SK-N-SH (cell line): Measurements from ENCODE around the gene ETV6. TPM values are rescaled to one million over a fixed set of nuclear protein-coding genes. Genes with fewer than 3 reads are reported as not detected.

ENCODE experiments used
- CTCF ChIA-PET: fragments of 300-600, 350-600 bp; formaldehyde crosslinking; extraction: SDS; loops from one replicate; lab custom pipeline; 2021; lab: Yijun Ruan, JAX
- POLR2A ChIA-PET: fragments of 350-600 bp; sonication (Branson Sonifier 250); formaldehyde crosslinking; extraction: SDS; loops from one replicate; lab custom pipeline; 2020; ENCODE audit warnings: antibody characterized with exemption, inconsistent platforms; lab: Yijun Ruan, JAX
- DNase-seq: peaks from one replicate; pipeline ENCODE4 v3.0.0; 2012
- H2AFZ ChIP-seq: fragments of 200-600 bp; sonication (generic); 2 replicates; pipeline ENCODE4 v1.8.1; 2016; ENCODE audit warnings: antibody characterized with exemption, mild to moderate bottlenecking, low read depth
- H3F3A ChIP-seq: fragments of 200-600 bp; sonication (generic); replicated peaks from 2 replicates; pipeline ENCODE3; 2016; ENCODE audit warnings: antibody characterized with exemption, mild to moderate bottlenecking; ENCODE audit not compliant: insufficient read depth
- H3K27ac ChIP-seq, 2 experiments: fragments of 200-500 bp in 1 of 2; fragments of 200-600 bp in 1 of 2; sonication (Bioruptor generic) in 1 of 2; sonication (generic), shearing (Covaris generic) in 1 of 2; 2 replicates each; pipeline versions ENCODE4 v1.5.1 to v1.6.1; 2014 to 2016; ENCODE audit warnings: low read depth in 2 of 2, inconsistent platforms in 1 of 2, low read length in 1 of 2, mild to moderate bottlenecking in 1 of 2, mixed read lengths in 1 of 2
- H3K27me3 ChIP-seq: fragments of 200-600 bp; sonication (generic), shearing (Covaris generic); 2 replicates; pipeline ENCODE4 v1.6.1; 2016; ENCODE audit warnings: mixed run types; ENCODE audit not compliant: insufficient read depth
- H3K36me3 ChIP-seq, 2 experiments: fragments of 200-500 bp in 1 of 2; fragments of 200-600 bp in 1 of 2; sonication (Bioruptor generic) in 1 of 2; sonication (generic) in 1 of 2; replicated peaks in 1 of 2; 2 replicates each; pipeline versions ENCODE3 to v1.5.1; 2014 to 2016; ENCODE audit warnings: low read length in 1 of 2, mild to moderate bottlenecking in 1 of 2; ENCODE audit not compliant: insufficient read depth in 2 of 2, control insufficient read depth in 1 of 2
- H3K4me1 ChIP-seq, 2 experiments: fragments of 200-500 bp in 1 of 2; fragments of 200-600 bp in 1 of 2; sonication (Bioruptor generic) in 1 of 2; sonication (generic), shearing (Covaris generic) in 1 of 2; 2 replicates each; pipeline versions ENCODE4 v1.5.1 to v1.6.1; 2014 to 2016; ENCODE audit warnings: low read depth in 1 of 2, low read length in 1 of 2, mixed run types in 1 of 2; ENCODE audit not compliant: insufficient read depth in 2 of 2, control insufficient read depth in 1 of 2
- H3K4me2 ChIP-seq: fragments of 200-600 bp; sonication (generic), shearing (Covaris generic); 2 replicates; pipeline ENCODE4 v1.6.1; 2017; ENCODE audit warnings: mixed run types
- H3K4me3 ChIP-seq, 2 experiments: fragments of 200-500 bp in 1 of 2; fragments of 200-600 bp in 1 of 2; sonication (Bioruptor generic) in 1 of 2; sonication (generic), shearing (Covaris generic) in 1 of 2; 2 replicates each; pipeline versions ENCODE4 v1.5.1 to v1.8.1; 2014 to 2016; ENCODE audit warnings: low read depth in 2 of 2, inconsistent platforms in 1 of 2, low read length in 1 of 2, mild to moderate bottlenecking in 1 of 2, mixed read lengths in 1 of 2, moderate library complexity in 1 of 2
- H3K79me2 ChIP-seq: fragments of 200-600 bp; sonication (generic); 2 replicates; pipeline ENCODE4 v1.8.1; 2017; ENCODE audit warnings: mild to moderate bottlenecking; ENCODE audit not compliant: insufficient read depth
- H3K9ac ChIP-seq: fragments of 200-600 bp; sonication (generic); 2 replicates; pipeline ENCODE4 v1.6.1; 2017; ENCODE audit warnings: mixed run types
- H3K9me2 ChIP-seq: fragments of 200-600 bp; sonication (generic); 2 replicates; pipeline ENCODE4 v1.6.1; 2017; ENCODE audit warnings: mixed run types
- H3K9me3 ChIP-seq: fragments of 200-600 bp; sonication (generic); 2 replicates; pipeline ENCODE4 v1.6.1; 2017; ENCODE audit warnings: mixed run types, mild to moderate bottlenecking, moderate library complexity
- H4K20me1 ChIP-seq: fragments of 200-600 bp; sonication (generic); 2 replicates; pipeline ENCODE4 v1.6.1; 2017; ENCODE audit warnings: mild to moderate bottlenecking, mixed run types; ENCODE audit not compliant: insufficient read depth
- CHD2 ChIP-seq: fragments of 150-350 bp; IDR thresholded peaks from 2 replicates; pipeline ENCODE4 v1.6.1; 2018; ENCODE audit warnings: low read length; ENCODE audit not compliant: partially characterized antibody
- EZH2phosphoT487 ChIP-seq: fragments of 200-600 bp; sonication (generic); IDR thresholded peaks from 2 replicates; pipeline ENCODE4 v1.6.1; 2017; ENCODE audit warnings: low read depth, mixed run types, mild to moderate bottlenecking, antibody characterized with exemption, moderate library complexity, borderline replicate concordance
- JUND ChIP-seq: IDR thresholded peaks from 2 replicates; pipeline ENCODE4 v1.4.0; 2012
- MXI1 ChIP-seq: IDR thresholded peaks from 2 replicates; pipeline ENCODE4 v1.6.1; 2012; ENCODE audit warnings: mild to moderate bottlenecking, low read depth, low read length, improper control_type of control experiment
- NFIC ChIP-seq: IDR thresholded peaks from 2 replicates; pipeline ENCODE4 v1.4.0; 2012; ENCODE audit warnings: borderline replicate concordance
- NRF1 ChIP-seq: IDR thresholded peaks from 2 replicates; pipeline ENCODE4 v1.6.1; 2012; ENCODE audit warnings: low read depth, mild to moderate bottlenecking, low read length
- RAD21 ChIP-seq: IDR thresholded peaks from 2 replicates; pipeline ENCODE4 v1.6.1; 2012; ENCODE audit warnings: mild to moderate bottlenecking, low read length
- RCOR1 ChIP-seq: fragments of 150-350 bp; IDR thresholded peaks from 2 replicates; pipeline ENCODE4 v1.6.1; 2017; ENCODE audit warnings: antibody characterized with exemption, low read length
- RFX5 ChIP-seq: IDR thresholded peaks from 2 replicates; pipeline ENCODE4 v1.6.1; 2012; ENCODE audit warnings: mild to moderate bottlenecking, improper control_type of control experiment, low read length
- SIN3A ChIP-seq: IDR thresholded peaks from 2 replicates; pipeline ENCODE4 v1.6.1; 2012; ENCODE audit warnings: low read depth, mild to moderate bottlenecking, low read length, moderate library complexity, borderline replicate concordance
- SMC3 ChIP-seq: IDR thresholded peaks from 2 replicates; pipeline ENCODE4 v1.6.1; 2012; ENCODE audit warnings: low read depth, low read length, improper control_type of control experiment
- TAF1 ChIP-seq: IDR thresholded peaks from 2 replicates; pipeline ENCODE4 v1.6.1; 2012; ENCODE audit warnings: low read depth, mild to moderate bottlenecking, low read length, moderate library complexity, borderline replicate concordance
- TEAD4 ChIP-seq: IDR thresholded peaks from 2 replicates; pipeline ENCODE4 v1.4.0; 2012; ENCODE audit warnings: mild to moderate bottlenecking, borderline replicate concordance; ENCODE audit not compliant: insufficient read depth
- WGBS: methylation state at CpG from one replicate; pipeline ENCODE4 v1.1.6; 2017; ENCODE audit warnings: low lambda C conversion rate; 5-methylcytosine and 5-hydroxymethylcytosine counted together
- polyA plus RNA-seq, 3 experiments: library from polyadenylated mRNA; depleted of rRNA; stranded (reverse); fragments of >200 nt; gene quantifications; 2 replicates each; pipeline ENCODE4 v1.2.3, GENCODE V29; 2012
- TF ChIP-seq, protein P1 (sequence below): IDR thresholded peaks from 2 replicates; pipeline ENCODE4 v1.6.1; 2012; ENCODE audit warnings: mild to moderate bottlenecking, low read depth, low read length, moderate library complexity
- TF ChIP-seq, protein P2 (sequence below): IDR thresholded peaks from 2 replicates; pipeline ENCODE4 v1.4.0; 2012; ENCODE audit warnings: low read depth
- TF ChIP-seq, protein P3 (sequence below): fragments of 150-350 bp; IDR thresholded peaks from 2 replicates; pipeline ENCODE4 v1.6.1; 2017; ENCODE audit warnings: antibody characterized with exemption, low read length, low read depth, borderline replicate concordance

ETV6 gene
- polyA plus RNA-seq, 1 of the 3 experiments (the other 2 are of a cell fraction), result 4.0 TPM

DNA sequence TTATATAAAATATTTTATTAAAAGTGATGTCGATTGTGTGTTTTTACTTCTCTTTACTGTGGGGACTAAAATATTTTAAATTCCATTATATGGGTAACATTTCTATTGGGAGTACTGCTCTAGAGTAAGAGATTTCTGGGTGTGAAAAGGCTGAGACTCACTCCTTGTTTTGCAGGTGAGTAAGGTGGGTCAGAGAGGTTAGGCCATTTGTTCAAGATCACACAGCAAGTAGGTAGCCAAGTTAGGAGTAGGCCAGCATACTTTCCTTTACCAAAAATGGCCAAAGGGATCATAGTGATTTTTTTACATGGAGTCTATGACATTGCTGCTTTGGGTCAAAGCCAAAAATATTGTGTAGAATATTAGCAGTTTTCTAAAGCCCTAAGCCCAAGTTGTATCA is 138.0 kb downstream of the ETV6 start:
- Histone ChIP-seq H3K4me2 (no peak overlapping the region), H3K9me2 (no peaks in the 10 kb centered on the region)
- no peak for DNase-seq
- TF ChIP-seq NFIC, result no peak
- TF ChIP-seq, protein P1, sequence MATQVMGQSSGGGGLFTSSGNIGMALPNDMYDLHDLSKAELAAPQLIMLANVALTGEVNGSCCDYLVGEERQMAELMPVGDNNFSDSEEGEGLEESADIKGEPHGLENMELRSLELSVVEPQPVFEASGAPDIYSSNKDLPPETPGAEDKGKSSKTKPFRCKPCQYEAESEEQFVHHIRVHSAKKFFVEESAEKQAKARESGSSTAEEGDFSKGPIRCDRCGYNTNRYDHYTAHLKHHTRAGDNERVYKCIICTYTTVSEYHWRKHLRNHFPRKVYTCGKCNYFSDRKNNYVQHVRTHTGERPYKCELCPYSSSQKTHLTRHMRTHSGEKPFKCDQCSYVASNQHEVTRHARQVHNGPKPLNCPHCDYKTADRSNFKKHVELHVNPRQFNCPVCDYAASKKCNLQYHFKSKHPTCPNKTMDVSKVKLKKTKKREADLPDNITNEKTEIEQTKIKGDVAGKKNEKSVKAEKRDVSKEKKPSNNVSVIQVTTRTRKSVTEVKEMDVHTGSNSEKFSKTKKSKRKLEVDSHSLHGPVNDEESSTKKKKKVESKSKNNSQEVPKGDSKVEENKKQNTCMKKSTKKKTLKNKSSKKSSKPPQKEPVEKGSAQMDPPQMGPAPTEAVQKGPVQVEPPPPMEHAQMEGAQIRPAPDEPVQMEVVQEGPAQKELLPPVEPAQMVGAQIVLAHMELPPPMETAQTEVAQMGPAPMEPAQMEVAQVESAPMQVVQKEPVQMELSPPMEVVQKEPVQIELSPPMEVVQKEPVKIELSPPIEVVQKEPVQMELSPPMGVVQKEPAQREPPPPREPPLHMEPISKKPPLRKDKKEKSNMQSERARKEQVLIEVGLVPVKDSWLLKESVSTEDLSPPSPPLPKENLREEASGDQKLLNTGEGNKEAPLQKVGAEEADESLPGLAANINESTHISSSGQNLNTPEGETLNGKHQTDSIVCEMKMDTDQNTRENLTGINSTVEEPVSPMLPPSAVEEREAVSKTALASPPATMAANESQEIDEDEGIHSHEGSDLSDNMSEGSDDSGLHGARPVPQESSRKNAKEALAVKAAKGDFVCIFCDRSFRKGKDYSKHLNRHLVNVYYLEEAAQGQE, result no peak
- no peak for TF ChIP-seq SMC3
- TF ChIP-seq MXI1, result no peak
- TF ChIP-seq, protein P2, sequence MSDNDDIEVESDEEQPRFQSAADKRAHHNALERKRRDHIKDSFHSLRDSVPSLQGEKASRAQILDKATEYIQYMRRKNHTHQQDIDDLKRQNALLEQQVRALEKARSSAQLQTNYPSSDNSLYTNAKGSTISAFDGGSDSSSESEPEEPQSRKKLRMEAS, result no peak
- TF ChIP-seq SIN3A, result no peak
- TF ChIP-seq RAD21, result no peak
- TF ChIP-seq RCOR1, result no peak
- TF ChIP-seq RFX5, result no peak
- no peak for TF ChIP-seq JUND
- TF ChIP-seq TEAD4, result no peak
- no peak for TF ChIP-seq TAF1
- TF ChIP-seq CHD2, result no peak
- no peak for TF ChIP-seq NRF1
- no peak for TF ChIP-seq EZH2phosphoT487
- TF ChIP-seq, protein P3, sequence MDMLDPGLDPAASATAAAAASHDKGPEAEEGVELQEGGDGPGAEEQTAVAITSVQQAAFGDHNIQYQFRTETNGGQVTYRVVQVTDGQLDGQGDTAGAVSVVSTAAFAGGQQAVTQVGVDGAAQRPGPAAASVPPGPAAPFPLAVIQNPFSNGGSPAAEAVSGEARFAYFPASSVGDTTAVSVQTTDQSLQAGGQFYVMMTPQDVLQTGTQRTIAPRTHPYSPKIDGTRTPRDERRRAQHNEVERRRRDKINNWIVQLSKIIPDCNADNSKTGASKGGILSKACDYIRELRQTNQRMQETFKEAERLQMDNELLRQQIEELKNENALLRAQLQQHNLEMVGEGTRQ, result no peak
- TF ChIP-seq, all 33 proteins: peak for 0
- H3K4me1 ChIP-seq, result peaks cover 0 to 5% of the 10 kb centered on the region in 2 experiments; a peak in 1 of 4 replicates
- H3K4me3 ChIP-seq, result no peak overlapping the region
- no peak overlapping the region for H2AFZ ChIP-seq
- POLR2A ChIA-PET, result no interaction called here
- H3K27me3 ChIP-seq, result no peaks in the 10 kb centered on the region
- peaks cover 0 to 3% of the 10 kb centered on the region in 2 experiments for H3K36me3 ChIP-seq
- no peak overlapping the region for H3K27ac ChIP-seq
- no peaks in the 10 kb centered on the region for H3F3A ChIP-seq
- no peaks in the 10 kb centered on the region for H3K9me3 ChIP-seq
- WGBS, result 98% methylated on average over 1 of the region's 1 CpG
- H3K9ac ChIP-seq, result no peak overlapping the region
- H3K79me2 ChIP-seq, result peaks cover 45% of the 10 kb centered on the region
- CTCF ChIA-PET, result no interaction called here
- no peaks in the 10 kb centered on the region; the same call in 1 of the 2 replicates for H4K20me1 ChIP-seq
